Stimulated activated naive B cell treated with anti-CD40 and anti-IgM and Interleukin-4, amounts not matched to agents 10 μg/mL and 1 μg/mL and 100 μg/mL, for 72 hours (primary cell): ENCODE data around the gene CYP26C1.
"Not testable (repeated sequence)": the region's sequence is repeated elsewhere in the genome, so short reads cannot be mapped to it uniquely, and the experiment has no call there.

Experiments
- ATAC-seq, 2 donors: fragments of 150-1000 bp; cut with Tn5 transposase; replicated peaks; 2 replicates each; pipeline ENCODE4 v1.10.0; 2021; ENCODE audit warnings: moderate library complexity in 1 of 2
- DNase-seq: peaks from one replicate; pipeline ENCODE4 v3.0.0; 2021
- H3K27ac Mint-ChIP-seq: one replicate; pipeline ENCODE4 v1.8.0; 2022; ENCODE audit warnings: mild to moderate bottlenecking, mixed read lengths
- H3K27me3 Mint-ChIP-seq, 2 donors: one replicate each; pipeline ENCODE4 v1.8.0; 2022; ENCODE audit warnings: mixed read lengths in 2 of 2
- H3K36me3 Mint-ChIP-seq, 2 donors: one replicate each; pipeline ENCODE4 v1.8.0; 2022; ENCODE audit warnings: mixed read lengths in 2 of 2, mild to moderate bottlenecking in 1 of 2
- H3K4me1 Mint-ChIP-seq, 2 donors: one replicate each; pipeline ENCODE4 v1.8.0; 2022; ENCODE audit warnings: mixed read lengths in 2 of 2, mild to moderate bottlenecking in 1 of 2
- H3K4me3 Mint-ChIP-seq, 2 donors: one replicate each; pipeline ENCODE4 v1.8.0; 2022; ENCODE audit warnings: mild to moderate bottlenecking in 2 of 2, mixed read lengths in 2 of 2, moderate library complexity in 1 of 2
- H3K9me3 Mint-ChIP-seq, 2 donors: one replicate each; pipeline ENCODE4 v1.8.0; 2022; ENCODE audit warnings: mixed read lengths in 2 of 2, mild to moderate bottlenecking in 1 of 2

The CYP26C1 gene

DNA sequence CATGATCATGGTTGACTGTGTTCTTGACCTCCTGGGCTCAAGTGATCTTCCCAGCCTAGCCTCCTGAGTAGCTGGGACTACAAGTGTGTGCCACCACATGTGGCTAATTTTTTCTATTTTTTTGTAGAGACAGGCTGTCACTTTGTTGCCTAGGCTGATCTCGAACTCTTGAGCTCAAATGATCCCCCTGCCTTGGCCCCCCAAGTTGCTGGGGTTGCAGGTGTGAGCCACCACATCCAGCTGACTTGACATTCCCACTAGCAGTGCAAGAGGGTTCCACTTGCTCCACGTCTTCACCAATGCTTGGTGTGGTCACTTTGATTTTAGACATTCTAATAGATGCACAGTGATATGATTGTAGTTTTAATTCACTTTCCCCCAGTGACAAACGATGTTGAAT lies 38.2 kb downstream of the CYP26C1 start:
- H3K27me3 Mint-ChIP-seq = peaks cover 6 to 11% of the 10 kb centered on the region in 2 donors
- ATAC-seq (no peak), DNase-seq (no peak)
- H3K9me3 Mint-ChIP-seq = peaks cover 3% of the 10 kb centered on the region in 2 donors
- H3K4me1 Mint-ChIP-seq = no peaks in the 10 kb centered on the region
- no peak overlapping the region for H3K27ac Mint-ChIP-seq
- no peak overlapping the region for H3K4me3 Mint-ChIP-seq
- no peaks in the 10 kb centered on the region for H3K36me3 Mint-ChIP-seq

DNA sequence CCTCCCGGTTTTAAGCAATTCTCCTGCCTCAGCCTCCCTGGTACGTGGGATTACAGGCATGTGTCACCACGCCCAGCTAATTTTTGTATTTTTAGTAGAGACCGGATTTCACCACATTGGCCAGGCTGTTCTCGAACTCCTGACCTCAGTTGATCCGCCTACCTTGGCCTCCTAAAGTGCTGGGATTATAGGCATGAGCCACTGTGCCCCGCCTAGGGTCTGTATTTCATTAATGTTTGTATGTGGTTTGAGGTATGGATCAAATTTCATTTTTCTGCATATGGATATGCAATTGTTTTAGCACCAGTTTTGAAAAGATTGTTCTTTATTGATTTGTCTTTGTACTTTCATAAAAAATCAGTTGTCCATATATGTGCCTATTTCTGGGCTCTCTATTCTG lies 39.1 kb downstream of the CYP26C1 start:
- DNase-seq (no peak), ATAC-seq (no peak)
- Mint-ChIP-seq H3K9me3 (peaks cover 3 to 5% of the 10 kb centered on the region in 2 donors), H3K4me3 (no peak overlapping the region), H3K27me3 (peaks cover 6 to 8% of the 10 kb centered on the region in 2 donors), H3K4me1 (no peaks in the 10 kb centered on the region), H3K36me3 (no peaks in the 10 kb centered on the region), H3K27ac (no peak overlapping the region)

DNA sequence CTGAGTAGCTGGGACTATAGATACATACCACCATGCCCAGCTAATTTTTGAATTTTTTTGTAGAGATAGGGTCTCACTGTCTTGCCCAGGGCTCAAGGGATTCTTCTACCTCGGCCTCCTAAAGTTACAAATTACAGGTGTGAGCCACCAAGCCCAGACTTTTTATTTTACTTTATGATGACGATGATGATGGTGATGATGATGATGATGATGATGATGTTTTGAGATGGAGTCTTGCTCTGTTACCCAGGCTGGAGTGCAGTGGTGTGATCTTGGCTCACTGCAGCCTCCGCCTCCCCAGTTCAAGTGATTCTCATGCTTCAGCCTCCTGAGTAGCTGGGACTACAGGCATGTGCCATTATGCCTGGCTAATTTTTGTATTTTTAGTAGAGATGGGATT lies 40.5 kb downstream of the CYP26C1 start:
- H3K9me3 Mint-ChIP-seq, H3K27me3 Mint-ChIP-seq, ATAC-seq, H3K36me3 Mint-ChIP-seq, H3K4me3 Mint-ChIP-seq, H3K27ac Mint-ChIP-seq, DNase-seq, H3K4me1 Mint-ChIP-seq: not testable (repeated sequence)

DNA sequence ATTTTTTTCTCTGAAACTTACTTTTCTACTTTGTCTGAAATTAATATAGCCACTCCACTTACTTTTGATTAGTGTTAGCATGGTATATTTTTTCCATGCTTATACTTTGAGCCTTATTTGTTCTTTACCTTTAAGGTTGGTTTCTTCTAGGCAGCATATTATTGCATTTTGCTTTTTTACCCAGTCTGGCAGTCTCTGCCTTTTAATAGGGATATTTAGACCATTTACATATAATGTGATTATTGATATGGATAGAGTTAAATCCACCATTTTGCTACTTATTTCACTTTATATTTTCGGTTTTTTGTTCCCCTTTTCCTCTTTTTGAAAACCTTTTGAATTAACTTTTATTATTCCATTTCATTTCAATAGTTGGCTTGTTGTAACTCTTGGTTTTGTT lies 43.4 kb downstream of the CYP26C1 start:
- Mint-ChIP-seq H3K9me3 (peaks cover 3 to 4% of the 10 kb centered on the region in 2 donors), H3K4me3 (no peak overlapping the region), H3K27me3 (peaks cover 5 to 6% of the 10 kb centered on the region in 2 donors), H3K27ac (no peak overlapping the region), H3K36me3 (no peaks in the 10 kb centered on the region), H3K4me1 (peaks cover 0 to 5% of the 10 kb centered on the region in 2 donors)
- DNase-seq (no peak), ATAC-seq (no peak)

DNA sequence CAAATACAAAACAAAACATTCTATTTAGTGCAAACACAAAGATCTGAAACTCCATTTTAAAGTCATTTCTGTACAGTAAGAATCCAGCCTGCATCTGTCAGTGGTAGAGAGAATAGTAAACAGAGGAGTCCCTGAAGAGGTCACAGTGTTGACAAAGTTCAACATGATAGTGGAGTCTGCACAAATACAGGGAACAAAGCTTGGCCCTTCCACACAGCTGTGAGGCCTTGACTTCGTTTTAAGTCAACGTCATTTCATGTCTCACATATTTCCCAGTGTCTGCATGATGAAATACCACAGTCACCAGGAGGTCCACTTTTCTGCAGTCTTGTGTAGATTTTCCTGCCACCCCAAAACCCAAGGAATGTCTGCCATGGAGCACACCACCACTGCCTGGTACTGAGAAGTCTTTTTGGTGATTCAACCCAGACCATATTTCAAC lies 46.1 kb downstream of the CYP26C1 start:
- peaks cover 8 to 21% of the 10 kb centered on the region in 2 donors for H3K4me1 Mint-ChIP-seq
- DNase-seq (no peak), ATAC-seq (no peak)
- no peak overlapping the region for H3K4me3 Mint-ChIP-seq
- H3K9me3 Mint-ChIP-seq = peaks cover 3% of the 10 kb centered on the region in 2 donors
- H3K27me3 Mint-ChIP-seq = peaks cover 5 to 6% of the 10 kb centered on the region in 2 donors
- H3K27ac Mint-ChIP-seq = no peak overlapping the region
- H3K36me3 Mint-ChIP-seq = no peaks in the 10 kb centered on the region

DNA sequence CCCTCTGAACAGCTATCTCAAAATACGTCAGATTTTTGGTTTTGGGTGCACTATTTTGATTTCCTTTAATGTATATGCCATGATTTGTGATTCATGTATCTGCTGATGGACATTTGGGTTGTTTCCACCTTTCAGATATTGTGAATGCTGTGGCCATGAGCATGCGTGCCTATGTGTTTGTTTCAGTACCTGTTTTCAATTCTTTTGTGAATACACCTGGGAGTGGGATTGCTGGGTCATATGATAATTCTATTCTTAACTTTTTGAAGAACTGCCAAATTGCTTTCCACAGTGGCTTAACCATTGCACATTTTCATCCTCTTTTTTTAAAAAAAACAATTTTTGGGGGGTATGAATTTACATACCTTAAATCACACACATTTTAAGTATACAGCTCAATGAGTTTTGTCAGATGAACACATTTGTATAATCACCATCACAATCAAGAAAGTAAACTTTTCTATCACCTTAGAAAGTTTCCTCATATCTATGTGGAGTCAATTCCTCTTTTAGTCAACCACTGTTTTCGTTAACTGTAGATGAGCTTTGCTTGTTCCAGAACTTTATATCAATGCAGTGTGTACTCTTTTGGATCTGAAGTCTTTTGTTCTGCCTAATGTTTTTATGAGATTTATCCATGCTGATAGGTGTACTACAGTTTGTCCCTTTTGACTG lies 50.0 kb downstream of the CYP26C1 start:
- DNase-seq (no peak), ATAC-seq (peak; percentile 86 to 92)
- Mint-ChIP-seq H3K36me3 (no peaks in the 10 kb centered on the region), H3K9me3 (no peaks in the 10 kb centered on the region), H3K4me3 (no peak overlapping the region), H3K27me3 (peaks cover 10 to 19% of the 10 kb centered on the region in 2 donors), H3K4me1 (peaks cover 8 to 41% of the 10 kb centered on the region in 2 donors), H3K27ac (peak overlapping the region; percentile 38)

DNA sequence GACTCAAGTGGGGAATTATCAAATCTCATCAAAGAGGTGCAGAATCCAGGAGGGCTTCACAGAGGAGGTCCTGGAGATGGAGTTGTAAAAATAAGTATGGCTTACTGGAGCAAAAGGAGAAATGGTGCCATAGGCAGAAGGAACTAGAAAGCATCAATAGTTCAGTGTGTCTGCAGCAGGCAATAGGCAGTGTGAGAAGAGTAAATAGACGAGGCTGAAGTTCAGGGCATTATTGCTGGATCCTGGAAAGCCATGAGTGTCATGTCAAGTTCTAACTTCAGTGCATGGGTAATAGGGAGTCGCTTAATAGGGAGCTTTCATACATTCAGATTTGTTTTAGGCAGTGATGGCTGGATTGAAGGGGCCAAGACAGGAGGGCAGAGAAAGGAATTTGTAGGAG lies 52.4 kb downstream of the CYP26C1 start:
- no peak overlapping the region for H3K4me3 Mint-ChIP-seq
- H3K4me1 Mint-ChIP-seq = peaks cover 8 to 44% of the 10 kb centered on the region in 2 donors
- no peak overlapping the region for H3K27ac Mint-ChIP-seq
- DNase-seq (no peak), ATAC-seq (no peak)
- no peaks in the 10 kb centered on the region for H3K36me3 Mint-ChIP-seq
- peaks cover 10 to 19% of the 10 kb centered on the region in 2 donors for H3K27me3 Mint-ChIP-seq
- no peaks in the 10 kb centered on the region for H3K9me3 Mint-ChIP-seq

DNA sequence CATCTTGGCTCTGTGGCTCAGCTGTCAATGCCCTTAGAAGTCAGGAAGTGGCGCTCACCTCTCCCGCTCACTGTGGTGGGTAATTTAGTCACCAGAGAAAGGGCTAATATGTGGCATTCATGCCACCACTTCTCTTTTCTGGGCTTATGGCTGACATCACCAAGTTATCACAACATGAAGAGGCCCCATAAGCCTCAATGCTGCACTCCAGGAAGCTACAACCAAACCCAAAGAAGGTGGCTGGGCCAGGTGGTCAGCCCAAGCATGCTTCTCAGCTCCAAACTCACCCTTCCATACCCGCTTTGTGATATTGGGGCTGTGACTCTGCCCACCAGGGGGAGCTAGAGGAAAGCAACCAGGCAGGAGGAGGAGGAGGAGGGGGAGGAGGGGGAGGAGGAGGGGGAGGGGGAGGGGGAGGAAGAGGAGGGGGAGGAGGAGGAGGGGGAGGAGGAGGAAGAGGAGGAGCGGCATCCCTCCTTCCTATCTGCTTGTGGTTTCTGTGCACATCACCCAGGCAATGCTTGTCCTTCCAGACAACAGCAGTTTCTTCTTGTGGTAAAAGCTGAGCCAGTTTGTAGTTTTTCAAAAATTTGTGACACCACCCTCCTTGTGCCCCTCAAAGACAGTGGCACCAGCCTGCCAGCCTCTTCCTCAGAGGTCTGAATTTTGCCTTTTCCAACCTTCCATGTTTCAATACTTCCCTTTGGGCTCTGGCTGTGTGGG lies 55.2 kb downstream of the CYP26C1 start:
- no peak overlapping the region for H3K4me3 Mint-ChIP-seq
- DNase-seq (peak; percentile 46), ATAC-seq (peak; percentile 93)
- no peak overlapping the region for H3K27ac Mint-ChIP-seq
- no peaks in the 10 kb centered on the region for H3K36me3 Mint-ChIP-seq
- no peaks in the 10 kb centered on the region for H3K9me3 Mint-ChIP-seq
- H3K4me1 Mint-ChIP-seq = peaks cover 2 to 32% of the 10 kb centered on the region in 2 donors
- peaks cover 17 to 19% of the 10 kb centered on the region in 2 donors for H3K27me3 Mint-ChIP-seq
